Measurements from ENCODE around the gene CFAP52.
"Not testable (repeated sequence)": the region's sequence is repeated elsewhere in the genome, so short reads cannot be mapped to it uniquely, and the experiment has no call there.

The CFAP52 gene

GRCh38 chr17:9594065-9594464 lies 17.6 kb downstream of the CFAP52 start:
- TF ChIP-seq, protein P1, sequence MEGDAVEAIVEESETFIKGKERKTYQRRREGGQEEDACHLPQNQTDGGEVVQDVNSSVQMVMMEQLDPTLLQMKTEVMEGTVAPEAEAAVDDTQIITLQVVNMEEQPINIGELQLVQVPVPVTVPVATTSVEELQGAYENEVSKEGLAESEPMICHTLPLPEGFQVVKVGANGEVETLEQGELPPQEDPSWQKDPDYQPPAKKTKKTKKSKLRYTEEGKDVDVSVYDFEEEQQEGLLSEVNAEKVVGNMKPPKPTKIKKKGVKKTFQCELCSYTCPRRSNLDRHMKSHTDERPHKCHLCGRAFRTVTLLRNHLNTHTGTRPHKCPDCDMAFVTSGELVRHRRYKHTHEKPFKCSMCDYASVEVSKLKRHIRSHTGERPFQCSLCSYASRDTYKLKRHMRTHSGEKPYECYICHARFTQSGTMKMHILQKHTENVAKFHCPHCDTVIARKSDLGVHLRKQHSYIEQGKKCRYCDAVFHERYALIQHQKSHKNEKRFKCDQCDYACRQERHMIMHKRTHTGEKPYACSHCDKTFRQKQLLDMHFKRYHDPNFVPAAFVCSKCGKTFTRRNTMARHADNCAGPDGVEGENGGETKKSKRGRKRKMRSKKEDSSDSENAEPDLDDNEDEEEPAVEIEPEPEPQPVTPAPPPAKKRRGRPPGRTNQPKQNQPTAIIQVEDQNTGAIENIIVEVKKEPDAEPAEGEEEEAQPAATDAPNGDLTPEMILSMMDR (IDR thresholded peaks at IDR 0.05; ENCODE audit: low read depth, low read length, missing control alignments), result no peak
- no peak for DNase-seq (ENCODE audit: extremely low read depth, low read depth)
- H3K4me3 ChIP-seq (replicated peaks; ENCODE audit: low read depth, low read length), result no peak overlapping the region

GRCh38 chr17:9597638-9598037 lies 21.2 kb downstream of the CFAP52 start:
- not testable (repeated sequence) for H3K4me3 ChIP-seq (replicated peaks; ENCODE audit: low read depth, low read length); DNase-seq (ENCODE audit: extremely low read depth, low read depth)

GRCh38 chr17:9598661-9599060 lies 22.2 kb downstream of the CFAP52 start:
- H3K4me3 ChIP-seq (replicated peaks; ENCODE audit: low read depth, low read length), result no peak overlapping the region
- no peak for DNase-seq (ENCODE audit: extremely low read depth, low read depth)
- TF ChIP-seq, protein P1 (IDR thresholded peaks at IDR 0.05; ENCODE audit: low read depth, low read length, missing control alignments), result no peak

GRCh38 chr17:9604583-9604982 lies 28.1 kb downstream of the CFAP52 start:
- DNase-seq (ENCODE audit: extremely low read depth, low read depth), result not testable (repeated sequence)

DNA sequence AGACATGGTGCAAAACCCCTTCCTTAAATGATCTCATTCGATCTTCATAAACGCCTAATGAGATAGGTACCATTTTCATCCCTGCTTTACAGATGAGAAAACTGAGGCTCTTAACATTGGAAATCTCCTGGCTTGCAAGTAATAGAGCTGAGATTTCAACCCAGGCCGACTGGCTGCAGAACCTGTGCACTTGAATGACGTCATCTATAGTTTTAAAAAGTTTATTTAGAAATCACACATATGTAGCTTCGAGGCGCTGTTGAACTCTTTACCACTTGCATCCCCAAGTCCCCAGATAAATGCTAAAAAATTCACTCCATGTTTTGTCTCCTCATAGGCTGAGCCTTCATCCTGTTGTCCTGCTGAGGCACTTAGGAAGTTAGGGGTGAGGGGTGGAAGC lies 30.0 kb downstream of the CFAP52 start:
- H3K4me3 ChIP-seq (replicated peaks; ENCODE audit: low read depth, low read length), result no peak overlapping the region
- DNase-seq (ENCODE audit: extremely low read depth, low read depth), result no peak
- TF ChIP-seq, protein P1 (IDR thresholded peaks at IDR 0.05; ENCODE audit: low read depth, low read length, missing control alignments), result no peak

More at GRCh38 chr17:9604583-9604982, 28.1 kb downstream of the CFAP52 start:
- not testable (repeated sequence) for H3K4me3 ChIP-seq (replicated peaks; ENCODE audit: low read depth, low read length)

- not testable (repeated sequence) for DNase-seq (ENCODE audit: extremely low read depth, low read depth); H3K4me3 ChIP-seq (replicated peaks; ENCODE audit: low read depth, low read length)
These were observed 30.6 kb downstream of the CFAP52 start for GRCh38 chr17:9607058-9607457.

DNA sequence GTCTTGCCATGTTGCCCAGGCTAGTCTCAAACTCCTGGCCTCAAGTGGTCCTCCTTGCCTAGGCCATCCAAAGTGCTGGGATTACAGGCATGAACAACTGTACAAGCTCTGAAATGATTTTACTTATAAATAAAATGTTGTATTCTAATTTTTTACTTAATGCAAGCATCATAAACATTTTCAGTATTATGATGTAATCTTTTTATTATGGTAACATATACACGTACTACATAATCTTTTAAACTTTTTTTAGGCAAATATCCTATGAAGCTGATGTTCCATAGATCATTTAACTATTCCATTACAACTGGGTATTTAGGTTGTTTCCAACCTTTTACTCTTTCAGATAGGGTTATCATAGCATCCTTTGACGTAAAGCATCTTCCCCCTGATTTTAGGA lies 35.1 kb downstream of the CFAP52 start:
- no peak for DNase-seq (ENCODE audit: extremely low read depth, low read depth)
- TF ChIP-seq, protein P1 (IDR thresholded peaks at IDR 0.05; ENCODE audit: low read depth, low read length, missing control alignments), result no peak
- H3K4me3 ChIP-seq (replicated peaks; ENCODE audit: low read depth, low read length), result no peak overlapping the region

GRCh38 chr17:9612006-9612405 lies 35.6 kb downstream of the CFAP52 start:
- TF ChIP-seq, protein P1 (IDR thresholded peaks at IDR 0.05; ENCODE audit: low read depth, low read length, missing control alignments), result no peak
- no peak overlapping the region for H3K4me3 ChIP-seq (replicated peaks; ENCODE audit: low read depth, low read length)
- no peak for DNase-seq (ENCODE audit: extremely low read depth, low read depth)

DNA sequence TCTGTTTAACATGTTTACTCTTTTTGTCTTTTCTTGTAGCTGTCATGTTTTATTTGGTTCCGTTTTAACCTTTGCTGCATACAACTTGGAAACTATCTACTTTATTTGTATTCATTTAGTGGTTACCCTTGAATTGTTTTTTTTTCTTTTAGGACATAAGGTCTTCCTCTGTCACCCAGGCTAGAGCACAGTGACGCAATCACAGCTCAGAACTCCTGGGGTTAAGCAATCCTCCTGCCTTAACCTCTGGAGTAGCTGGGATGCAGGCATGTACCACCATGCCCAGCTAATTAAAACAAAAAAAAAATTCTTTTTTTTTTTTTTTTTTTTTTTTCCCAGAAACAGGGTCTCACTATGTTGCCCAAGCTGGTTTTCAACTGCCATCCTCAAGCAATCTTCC lies 39.0 kb downstream of the CFAP52 start:
- TF ChIP-seq, protein P1 (IDR thresholded peaks at IDR 0.05; ENCODE audit: low read depth, low read length, missing control alignments), result no peak
- DNase-seq (ENCODE audit: extremely low read depth, low read depth), result no peak

More for the DNA sequence above, 39.0 kb downstream of the CFAP52 start:
- H3K4me3 ChIP-seq (replicated peaks; ENCODE audit: low read depth, low read length), result no peak overlapping the region
